ENCODE data around the gene OVCH1. TPM values are rescaled to one million over a fixed set of nuclear protein-coding genes. Genes with fewer than 3 reads are reported as not detected.

Gene OVCH1
- total RNA-seq, 4 donors from 2014 or later: 0.35 to 1.0 TPM; not detected in 2

- DNase-seq: no peak
- intact Hi-C loops (cut with DNase I; ENCODE audit: low total_unique reads): no loop called here
- Histone ChIP-seq H3K4me3 (no peak overlapping the region), H3K4me1 (no peaks in the 10 kb centered on the region), H3K27ac (no peak overlapping the region), H3K27me3 (no peaks in the 10 kb centered on the region), H3K36me3 (no peaks in the 10 kb centered on the region), H3K9me3 (no peaks in the 10 kb centered on the region)
- TF ChIP-seq CTCF (IDR thresholded peaks at IDR 0.05): no peak
- no peak for TF ChIP-seq POLR2A (IDR thresholded peaks at IDR 0.05)
Measured at GRCh38 chr12:29517264-29517663, 19.8 kb upstream of the OVCH1 start.

- H3K36me3 ChIP-seq: no peaks in the 10 kb centered on the region
- no peak for TF ChIP-seq POLR2A (IDR thresholded peaks at IDR 0.05)
- no peak for TF ChIP-seq CTCF (IDR thresholded peaks at IDR 0.05)
Measured at GRCh38 chr12:29516431-29516875, 19.0 kb upstream of the OVCH1 start.

DNA sequence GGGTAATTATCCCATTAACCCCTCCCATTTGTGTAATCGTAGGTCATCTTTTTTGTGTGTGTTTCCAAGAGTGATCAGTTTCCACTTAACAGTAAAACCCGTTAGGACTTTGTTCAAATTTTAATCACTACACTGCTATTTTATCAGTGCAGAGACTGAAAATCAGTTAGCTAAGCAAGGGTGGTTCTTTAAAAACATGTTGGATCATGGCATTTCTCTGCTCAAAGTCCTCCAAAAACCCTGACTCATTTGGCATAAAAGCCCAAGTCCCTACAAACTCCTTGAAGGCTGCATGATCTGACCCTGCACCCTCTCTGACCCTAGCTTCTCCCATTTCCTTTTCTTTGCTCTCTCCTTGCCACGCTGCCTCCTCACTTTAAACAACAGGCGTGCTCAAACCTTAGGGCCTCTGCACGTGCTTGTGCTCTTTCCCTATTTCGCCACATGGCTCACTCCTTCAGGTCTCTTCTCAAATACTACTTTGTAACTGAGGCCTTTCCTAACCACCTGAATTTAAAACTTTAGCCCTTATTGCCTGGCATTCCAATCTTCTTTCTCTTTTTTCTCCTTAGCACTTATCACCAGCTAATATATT, 13.2 kb upstream of the OVCH1 start:
- H3K36me3 ChIP-seq: no peaks in the 10 kb centered on the region
- TF ChIP-seq CTCF (IDR thresholded peaks at IDR 0.05) (no peak), POLR2A (IDR thresholded peaks at IDR 0.05) (no peak)

More at GRCh38 chr12:29516431-29516875, 19.0 kb upstream of the OVCH1 start:
- Histone ChIP-seq H3K4me3 (no peak overlapping the region), H3K27me3 (no peaks in the 10 kb centered on the region), H3K9me3 (no peaks in the 10 kb centered on the region), H3K4me1 (no peaks in the 10 kb centered on the region), H3K27ac (no peak overlapping the region)
- no peak for DNase-seq
- intact Hi-C loops (cut with DNase I; ENCODE audit: low total_unique reads): no loop called here

GRCh38 chr12:29509503-29509902, 12.0 kb upstream of the OVCH1 start:
- Histone ChIP-seq H3K27me3 (no peaks in the 10 kb centered on the region), H3K4me3 (no peak overlapping the region), H3K4me1 (no peaks in the 10 kb centered on the region), H3K27ac (no peak overlapping the region), H3K36me3 (no peaks in the 10 kb centered on the region), H3K9me3 (no peaks in the 10 kb centered on the region)
- TF ChIP-seq CTCF (IDR thresholded peaks at IDR 0.05) (no peak), POLR2A (IDR thresholded peaks at IDR 0.05) (no peak)
- intact Hi-C loops (cut with DNase I; ENCODE audit: low total_unique reads): no loop called here
- DNase-seq: no peak

More for the DNA sequence above, 13.2 kb upstream of the OVCH1 start:
- no peak for DNase-seq
- no peak overlapping the region for H3K4me3 ChIP-seq
- intact Hi-C loops (cut with DNase I; ENCODE audit: low total_unique reads): no loop called here
- H3K27me3 ChIP-seq: no peaks in the 10 kb centered on the region
- H3K4me1 ChIP-seq: no peaks in the 10 kb centered on the region
- H3K9me3 ChIP-seq: no peaks in the 10 kb centered on the region
- H3K27ac ChIP-seq: no peak overlapping the region

GRCh38 chr12:29508949-29509348, 11.5 kb upstream of the OVCH1 start:
- DNase-seq: no peak
- no peaks in the 10 kb centered on the region for H3K27me3 ChIP-seq
- no peak overlapping the region for H3K4me3 ChIP-seq
- no peaks in the 10 kb centered on the region for H3K4me1 ChIP-seq
- intact Hi-C loops (cut with DNase I; ENCODE audit: low total_unique reads): no loop called here
- TF ChIP-seq POLR2A (IDR thresholded peaks at IDR 0.05) (no peak), CTCF (IDR thresholded peaks at IDR 0.05) (no peak)
- no peaks in the 10 kb centered on the region for H3K9me3 ChIP-seq
- no peak overlapping the region for H3K27ac ChIP-seq
- no peaks in the 10 kb centered on the region for H3K36me3 ChIP-seq
